Measurements from ENCODE around the gene MSRB2.

Gene MSRB2

DNA sequence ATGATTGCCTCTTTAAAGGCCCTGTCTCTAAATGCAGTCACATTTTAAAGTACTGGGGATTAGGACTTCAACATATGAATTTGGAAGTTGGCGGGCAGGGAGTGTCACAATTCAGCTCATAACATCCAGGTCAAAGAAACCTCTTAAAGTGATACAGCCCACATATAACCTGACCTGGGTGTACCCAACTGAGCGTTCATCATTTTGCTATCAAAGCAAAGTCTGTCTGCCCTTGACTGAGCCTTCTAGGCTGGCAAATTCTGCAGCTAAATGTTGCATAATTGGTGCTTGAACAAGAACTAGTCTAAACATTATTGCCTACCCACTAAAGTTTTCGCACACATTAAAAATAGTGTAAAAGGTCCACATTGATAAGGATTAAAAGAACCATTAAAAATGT, 3.7 kb downstream of the MSRB2 start:
- Histone ChIP-seq H3K4me3 (ENCODE audit: low read length) (no peak overlapping the region), H3K27ac (ENCODE audit: low read length) (no peak overlapping the region), H3K27me3 (replicated peaks; ENCODE audit: insufficient read depth, low read length) (no peaks in the 10 kb centered on the region), H2AFZ (ENCODE audit: low read length) (no peak overlapping the region), H3K9me3 (replicated peaks; ENCODE audit: insufficient read depth, low read length) (no peaks in the 10 kb centered on the region), H3K4me1 (ENCODE audit: low read length) (peaks cover 5% of the 10 kb centered on the region; the same call in 1 of the 2 replicates), H3K36me3 (replicated peaks; ENCODE audit: insufficient read depth, low read length) (no peaks in the 10 kb centered on the region), H3K9me2 (replicated peaks; ENCODE audit: insufficient read depth, low read length) (no peaks in the 10 kb centered on the region), H3K4me2 (ENCODE audit: low read depth, low read length) (no peak overlapping the region), H3K79me2 (ENCODE audit: low read length) (peaks cover 12% of the 10 kb centered on the region), H3F3A (ENCODE audit: insufficient read depth, low read length) (peaks cover 9% of the 10 kb centered on the region), H3K9ac (ENCODE audit: low read length) (no peak overlapping the region), H4K20me1 (ENCODE audit: insufficient read depth, low read length) (no peaks in the 10 kb centered on the region)
- TF ChIP-seq CTCF (IDR thresholded peaks at IDR 0.05; ENCODE audit: low read length) = no peak
- no peak for TF ChIP-seq EZH2 (optimal IDR thresholded peaks at IDR 0.05; ENCODE audit: low read depth, low read length)
- no peak for TF ChIP-seq EZH2phosphoT487 (IDR thresholded peaks at IDR 0.05; ENCODE audit: low read length)
- no peak for DNase-seq

GRCh38 chr10:23099816-23100215, 4.4 kb downstream of the MSRB2 start:
- peaks cover 12% of the 10 kb centered on the region for H3K79me2 ChIP-seq (ENCODE audit: low read length)
- H3K9me3 ChIP-seq (replicated peaks; ENCODE audit: insufficient read depth, low read length) = no peaks in the 10 kb centered on the region
- H3K27ac ChIP-seq (ENCODE audit: low read length) = no peak overlapping the region
- no peaks in the 10 kb centered on the region for H3K9me2 ChIP-seq (replicated peaks; ENCODE audit: insufficient read depth, low read length)
- no peaks in the 10 kb centered on the region for H3K36me3 ChIP-seq (replicated peaks; ENCODE audit: insufficient read depth, low read length)
- no peak overlapping the region for H3K4me2 ChIP-seq (ENCODE audit: low read depth, low read length)
- H3K4me3 ChIP-seq (ENCODE audit: low read length) = no peak overlapping the region
- no peak for DNase-seq
- no peak overlapping the region for H2AFZ ChIP-seq (ENCODE audit: low read length)
- no peaks in the 10 kb centered on the region for H4K20me1 ChIP-seq (ENCODE audit: insufficient read depth, low read length)
- peaks cover 3% of the 10 kb centered on the region for H3F3A ChIP-seq (ENCODE audit: insufficient read depth, low read length)
- H3K9ac ChIP-seq (ENCODE audit: low read length) = no peak overlapping the region
- no peaks in the 10 kb centered on the region for H3K27me3 ChIP-seq (replicated peaks; ENCODE audit: insufficient read depth, low read length)
- no peak for TF ChIP-seq CTCF (IDR thresholded peaks at IDR 0.05; ENCODE audit: low read length)
- TF ChIP-seq EZH2 (optimal IDR thresholded peaks at IDR 0.05; ENCODE audit: low read depth, low read length) = no peak
- no peak for TF ChIP-seq EZH2phosphoT487 (IDR thresholded peaks at IDR 0.05; ENCODE audit: low read length)
- H3K4me1 ChIP-seq (ENCODE audit: low read length) = peaks cover 5% of the 10 kb centered on the region; the same call in 1 of the 2 replicates

DNA sequence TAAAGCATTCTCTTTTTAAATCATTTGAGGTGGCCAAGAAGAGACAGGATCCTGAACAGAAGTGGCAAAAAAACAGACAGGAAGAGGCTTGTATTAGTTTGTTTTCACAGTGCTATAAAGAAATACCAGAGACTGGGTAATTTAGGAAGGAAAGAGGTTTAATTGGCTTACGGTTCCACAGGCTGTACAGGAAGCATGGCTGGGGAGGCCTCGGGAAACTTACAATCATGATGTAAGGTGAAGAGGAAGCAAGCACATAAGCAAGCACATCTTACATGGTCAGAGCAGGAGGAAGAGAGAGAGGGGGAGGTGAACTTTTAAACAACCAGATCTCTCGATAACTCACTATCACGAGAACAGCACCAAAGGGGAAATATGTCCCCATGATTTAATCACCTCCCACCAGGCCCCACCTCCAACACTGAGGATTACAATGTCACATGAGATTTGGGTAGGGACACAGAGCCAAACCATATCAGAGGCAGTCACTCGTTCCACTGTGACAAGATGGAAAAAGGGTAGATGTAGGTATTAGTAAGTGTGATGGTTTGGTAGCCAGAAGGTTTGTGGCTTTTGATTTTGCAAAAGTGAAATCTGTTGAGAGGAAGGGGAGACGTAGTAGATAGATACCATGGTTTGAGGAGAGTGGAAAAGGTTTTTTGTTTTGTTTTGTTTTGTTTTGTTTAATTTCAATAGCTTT, 5.1 kb downstream of the MSRB2 start:
- no peak overlapping the region for H3K9ac ChIP-seq (ENCODE audit: low read length)
- no peaks in the 10 kb centered on the region for H3K36me3 ChIP-seq (replicated peaks; ENCODE audit: insufficient read depth, low read length)
- H4K20me1 ChIP-seq (ENCODE audit: insufficient read depth, low read length) = no peaks in the 10 kb centered on the region
- peaks cover 12% of the 10 kb centered on the region for H3K79me2 ChIP-seq (ENCODE audit: low read length)
- no peak overlapping the region for H3K4me2 ChIP-seq (ENCODE audit: low read depth, low read length)
- H3K4me3 ChIP-seq (ENCODE audit: low read length) = no peak overlapping the region
- no peak overlapping the region for H2AFZ ChIP-seq (ENCODE audit: low read length)
- no peaks in the 10 kb centered on the region for H3K9me2 ChIP-seq (replicated peaks; ENCODE audit: insufficient read depth, low read length)
- no peak for DNase-seq
- no peaks in the 10 kb centered on the region for H3K27me3 ChIP-seq (replicated peaks; ENCODE audit: insufficient read depth, low read length)
- H3K9me3 ChIP-seq (replicated peaks; ENCODE audit: insufficient read depth, low read length) = no peaks in the 10 kb centered on the region
- TF ChIP-seq EZH2phosphoT487 (IDR thresholded peaks at IDR 0.05; ENCODE audit: low read length) (no peak), EZH2 (optimal IDR thresholded peaks at IDR 0.05; ENCODE audit: low read depth, low read length) (no peak), CTCF (IDR thresholded peaks at IDR 0.05; ENCODE audit: low read length) (no peak)
- no peak overlapping the region for H3K27ac ChIP-seq (ENCODE audit: low read length)
- peaks cover 5% of the 10 kb centered on the region; the same call in 1 of the 2 replicates for H3K4me1 ChIP-seq (ENCODE audit: low read length)
- no peaks in the 10 kb centered on the region for H3F3A ChIP-seq (ENCODE audit: insufficient read depth, low read length)

All from MM.1S (cell line).